ENCODE data around the gene PITPNC1. TPM values are rescaled to one million over a fixed set of nuclear protein-coding genes. Genes with fewer than 3 reads are reported as not detected.

The PITPNC1 gene
- total RNA-seq, 1 experiment from 2014 or later = 35.5 TPM

DNA sequence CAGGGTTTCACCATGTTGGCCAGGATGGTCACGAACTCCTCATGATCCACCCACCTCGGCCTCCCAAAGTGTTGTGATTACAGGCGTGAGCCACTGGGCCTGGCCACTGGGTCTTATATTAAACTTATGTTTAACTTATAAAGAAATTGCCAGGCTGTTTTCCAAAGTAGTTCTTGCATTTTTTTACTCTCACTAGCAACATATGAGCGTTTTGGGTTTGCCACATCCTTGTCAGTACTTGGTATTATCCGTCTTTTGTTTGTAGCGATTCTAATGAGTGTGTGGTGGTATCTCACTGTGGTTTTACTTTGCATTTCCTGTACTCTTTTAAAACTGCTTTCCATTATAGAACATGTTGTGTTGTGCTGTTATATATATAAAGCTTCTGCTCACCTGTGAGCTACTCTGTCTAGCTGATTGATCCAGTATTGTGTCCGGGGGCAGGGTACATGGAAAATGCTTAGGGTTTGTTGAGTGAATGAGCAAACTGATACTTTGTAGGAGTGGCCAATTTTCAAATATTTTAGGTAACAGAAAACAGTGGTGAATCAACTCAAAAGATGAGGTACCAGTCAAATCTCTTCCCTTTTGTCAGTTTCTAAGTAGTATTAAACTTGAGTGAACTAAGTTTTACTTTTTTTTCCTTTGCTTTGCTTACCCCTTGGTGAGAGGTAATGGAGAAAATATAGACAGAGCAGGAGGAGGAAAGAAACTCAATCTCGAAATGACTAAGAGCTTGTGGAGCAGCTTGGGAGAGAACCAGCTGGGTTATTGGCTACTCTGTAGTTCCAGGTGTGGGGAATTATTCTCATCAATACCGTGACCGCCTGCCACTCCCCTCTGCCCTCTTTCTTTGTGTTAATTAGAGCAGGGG, 75.8 kb downstream of the PITPNC1 start:
- intact Hi-C loops (cut with micrococcal nuclease; ENCODE audit: unreplicated experiment) = no loop called here
- H3K27ac ChIP-seq (ENCODE audit: low read depth, low read length, poor library complexity, severe bottlenecking) = no peak overlapping the region
- peaks cover 3% of the 10 kb centered on the region for H3K36me3 ChIP-seq (ENCODE audit: insufficient read depth, low read length, poor library complexity, severe bottlenecking)
- no TSS peak for BruUV-seq (replicated peaks)
- peaks cover 4% of the 10 kb centered on the region for H3K9me3 ChIP-seq (ENCODE audit: low read depth, low read length, poor library complexity, severe bottlenecking)
- no peaks in the 10 kb centered on the region for H3K27me3 ChIP-seq (replicated peaks; ENCODE audit: insufficient read depth, low read depth, low read length, poor library complexity)
- TF ChIP-seq EZH2 (IDR thresholded peaks at IDR 0.05; ENCODE audit: borderline replicate concordance, low read depth, low read length, poor library complexity, severe bottlenecking) = no peak
- TF ChIP-seq, protein P1, sequence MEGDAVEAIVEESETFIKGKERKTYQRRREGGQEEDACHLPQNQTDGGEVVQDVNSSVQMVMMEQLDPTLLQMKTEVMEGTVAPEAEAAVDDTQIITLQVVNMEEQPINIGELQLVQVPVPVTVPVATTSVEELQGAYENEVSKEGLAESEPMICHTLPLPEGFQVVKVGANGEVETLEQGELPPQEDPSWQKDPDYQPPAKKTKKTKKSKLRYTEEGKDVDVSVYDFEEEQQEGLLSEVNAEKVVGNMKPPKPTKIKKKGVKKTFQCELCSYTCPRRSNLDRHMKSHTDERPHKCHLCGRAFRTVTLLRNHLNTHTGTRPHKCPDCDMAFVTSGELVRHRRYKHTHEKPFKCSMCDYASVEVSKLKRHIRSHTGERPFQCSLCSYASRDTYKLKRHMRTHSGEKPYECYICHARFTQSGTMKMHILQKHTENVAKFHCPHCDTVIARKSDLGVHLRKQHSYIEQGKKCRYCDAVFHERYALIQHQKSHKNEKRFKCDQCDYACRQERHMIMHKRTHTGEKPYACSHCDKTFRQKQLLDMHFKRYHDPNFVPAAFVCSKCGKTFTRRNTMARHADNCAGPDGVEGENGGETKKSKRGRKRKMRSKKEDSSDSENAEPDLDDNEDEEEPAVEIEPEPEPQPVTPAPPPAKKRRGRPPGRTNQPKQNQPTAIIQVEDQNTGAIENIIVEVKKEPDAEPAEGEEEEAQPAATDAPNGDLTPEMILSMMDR (conservative IDR thresholded peaks at IDR 0.05; ENCODE audit: low read depth, low read length) = no peak
- ChIA-PET POLR2A (ENCODE audit: low non-redundant PET) (interaction anchor here (0.6 kb wide), 1 partner anchor 32 kb away, joined by 7 read pairs; no protein-coding TSS in a partner anchor), CTCF (no interaction called here)
- DNase-seq (ENCODE audit: low spot score) = no peak
- peaks cover 11% of the 10 kb centered on the region for H3K4me1 ChIP-seq (ENCODE audit: insufficient read depth, low read length, poor library complexity, severe bottlenecking)
- no peak overlapping the region for H3K4me3 ChIP-seq (ENCODE audit: low read depth, low read length, poor library complexity, severe bottlenecking)

DNA sequence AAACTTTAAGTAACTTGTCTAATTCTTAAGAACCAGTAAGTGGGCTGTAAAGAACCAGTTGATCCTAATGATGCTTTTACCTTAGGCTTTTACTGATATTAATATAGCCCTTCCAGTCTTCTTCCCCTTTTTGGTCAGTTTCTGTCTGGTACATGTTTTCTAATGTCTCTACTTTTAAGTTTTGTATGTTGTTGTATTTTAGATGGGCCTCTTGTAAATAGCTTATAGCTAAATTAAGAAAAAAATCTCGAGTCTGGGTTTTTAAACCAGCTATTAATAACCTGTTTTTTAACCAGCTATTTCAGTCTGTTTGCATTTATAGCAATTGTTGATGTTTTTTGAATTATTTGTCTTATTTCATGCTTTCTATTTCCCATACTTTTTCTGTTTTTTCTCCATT, 79.0 kb downstream of the PITPNC1 start:
- Histone ChIP-seq H3K4me1 (ENCODE audit: insufficient read depth, low read length, poor library complexity, severe bottlenecking) (no peaks in the 10 kb centered on the region), H3K4me3 (ENCODE audit: low read depth, low read length, poor library complexity, severe bottlenecking) (no peak overlapping the region), H3K27me3 (replicated peaks; ENCODE audit: insufficient read depth, low read depth, low read length, poor library complexity) (no peaks in the 10 kb centered on the region), H3K27ac (ENCODE audit: low read depth, low read length, poor library complexity, severe bottlenecking) (no peak overlapping the region), H3K9me3 (ENCODE audit: low read depth, low read length, poor library complexity, severe bottlenecking) (peaks cover 7% of the 10 kb centered on the region), H3K36me3 (ENCODE audit: insufficient read depth, low read length, poor library complexity, severe bottlenecking) (peaks cover 3% of the 10 kb centered on the region)
- TF ChIP-seq, protein P1 (conservative IDR thresholded peaks at IDR 0.05; ENCODE audit: low read depth, low read length) = no peak
- no peak for TF ChIP-seq EZH2 (IDR thresholded peaks at IDR 0.05; ENCODE audit: borderline replicate concordance, low read depth, low read length, poor library complexity, severe bottlenecking)
- intact Hi-C loops (cut with micrococcal nuclease; ENCODE audit: unreplicated experiment) = no loop called here
- ChIA-PET CTCF (no interaction called here), POLR2A (ENCODE audit: low non-redundant PET) (interaction anchor here (0.6 kb wide), 1 partner anchor 762 kb away, joined by 3 read pairs; no protein-coding TSS in a partner anchor)
- DNase-seq (ENCODE audit: low spot score) = no peak
- no TSS peak for BruUV-seq (replicated peaks)

DNA sequence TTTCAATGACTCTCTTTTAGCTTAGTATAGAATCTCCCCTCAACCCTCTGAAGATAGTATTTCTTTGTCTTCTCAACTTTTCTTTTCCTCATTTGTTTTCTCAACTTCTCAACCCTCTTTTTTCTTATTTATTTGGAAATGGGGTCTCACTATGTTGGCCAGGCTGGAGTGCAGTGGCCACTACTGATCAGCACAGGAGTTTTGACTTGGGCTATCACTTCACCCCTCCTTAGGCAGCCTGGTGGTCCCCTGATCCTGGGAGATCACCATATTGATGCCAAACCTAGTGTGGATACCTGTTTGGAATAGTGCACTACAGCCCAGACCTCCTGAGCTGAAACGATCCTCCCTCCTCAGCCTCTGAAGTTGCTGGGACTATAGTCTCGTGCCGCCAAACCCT, 79.8 kb downstream of the PITPNC1 start:
- CTCF ChIA-PET = no interaction called here

More for the DNA sequence above, 79.8 kb downstream of the PITPNC1 start:
- POLR2A ChIA-PET (ENCODE audit: low non-redundant PET) = no interaction called here
- no peaks in the 10 kb centered on the region for H3K4me1 ChIP-seq (ENCODE audit: insufficient read depth, low read length, poor library complexity, severe bottlenecking)
- DNase-seq (ENCODE audit: low spot score) = no peak
- no peak overlapping the region for H3K4me3 ChIP-seq (ENCODE audit: low read depth, low read length, poor library complexity, severe bottlenecking)
- H3K27me3 ChIP-seq (replicated peaks; ENCODE audit: insufficient read depth, low read depth, low read length, poor library complexity) = no peaks in the 10 kb centered on the region
- intact Hi-C loops (cut with micrococcal nuclease; ENCODE audit: unreplicated experiment) = no loop called here
- no peak overlapping the region for H3K27ac ChIP-seq (ENCODE audit: low read depth, low read length, poor library complexity, severe bottlenecking)
- BruUV-seq (replicated peaks) = no TSS peak
- TF ChIP-seq EZH2 (IDR thresholded peaks at IDR 0.05; ENCODE audit: borderline replicate concordance, low read depth, low read length, poor library complexity, severe bottlenecking) = no peak
- TF ChIP-seq, protein P1 (conservative IDR thresholded peaks at IDR 0.05; ENCODE audit: low read depth, low read length) = no peak
- H3K9me3 ChIP-seq (ENCODE audit: low read depth, low read length, poor library complexity, severe bottlenecking) = peaks cover 7% of the 10 kb centered on the region
- H3K36me3 ChIP-seq (ENCODE audit: insufficient read depth, low read length, poor library complexity, severe bottlenecking) = peaks cover 3% of the 10 kb centered on the region

All from A673 (cell line).